Measurements from ENCODE around the gene FRMD4A. TPM values are rescaled to one million over a fixed set of nuclear protein-coding genes. Genes with fewer than 3 reads are reported as not detected.

FRMD4A gene
- polyA plus RNA-seq, 1 of the 3 experiments (the other 2 are of a cell fraction): 37.7 TPM

GRCh38 chr10:13617116-13617515, 713.6 kb downstream of the FRMD4A start:
- Histone ChIP-seq H4K20me1 (ENCODE audit: insufficient read depth) (no peaks in the 10 kb centered on the region), H3K4me2 (no peak overlapping the region), H3F3A (replicated peaks; ENCODE audit: insufficient read depth) (peaks cover 31% of the 10 kb centered on the region), H3K27me3 (ENCODE audit: insufficient read depth) (no peaks in the 10 kb centered on the region), H3K9ac (no peak overlapping the region), H3K27ac (ENCODE audit: low read depth in 2 of 2, low read length in 1 of 2) (peak overlapping the region in 1 of 2 experiments; percentile 89; a peak in 2 of 4 replicates), H3K4me1 (ENCODE audit: control insufficient read depth in 1 of 2, insufficient read depth in 2 of 2, low read depth in 1 of 2, low read length in 1 of 2) (peaks cover 6 to 36% of the 10 kb centered on the region in 2 experiments), H3K9me3 (no peaks in the 10 kb centered on the region), H3K36me3 (replicated peaks in 1 of 2; ENCODE audit: control insufficient read depth in 1 of 2, insufficient read depth in 2 of 2, low read length in 1 of 2) (peaks cover 47 to 68% of the 10 kb centered on the region in 2 experiments), H3K4me3 (ENCODE audit: low read depth in 2 of 2, low read length in 1 of 2) (no peak overlapping the region), H2AFZ (ENCODE audit: low read depth) (no peak overlapping the region), H3K79me2 (ENCODE audit: insufficient read depth) (no peaks in the 10 kb centered on the region), H3K9me2 (no peaks in the 10 kb centered on the region)
- POLR2A ChIA-PET: interaction anchor here (0.6 kb wide), 1 partner anchor 21 kb away, joined by 3 read pairs; no protein-coding TSS in a partner anchor
- TF ChIP-seq EP300 (IDR thresholded peaks at IDR 0.05; ENCODE audit: borderline replicate concordance in 1 of 2, low read depth in 1 of 2, low read length in 1 of 2): no peak
- no peak for TF ChIP-seq CTCF (IDR thresholded peaks at IDR 0.05)
- peak; percentile 28; the same call in 1 of the 2 replicates for TF ChIP-seq JUND (IDR thresholded peaks at IDR 0.05)
- no peak for TF ChIP-seq TAF1 (IDR thresholded peaks at IDR 0.05; ENCODE audit: borderline replicate concordance, low read depth, low read length)
- no peak for TF ChIP-seq IRF3 (IDR thresholded peaks at IDR 0.05; ENCODE audit: low read depth, low read length)
- TF ChIP-seq GABPA (IDR thresholded peaks at IDR 0.05; ENCODE audit: low read depth): no peak
- CTCF ChIA-PET: interaction anchor here (0.7 to 1.0 kb wide), 3 partner anchors 11 to 19 kb away, joined by 3 to 5 read pairs (median 4); no protein-coding TSS in a partner anchor
- 53% methylated on average over 4 of the region's 4 CpGs for WGBS (ENCODE audit: low lambda C conversion rate)
- DNase-seq: no peak

GRCh38 chr10:13615650-13616300, 714.9 kb downstream of the FRMD4A start:
- Histone ChIP-seq H3K4me1 (ENCODE audit: control insufficient read depth in 1 of 2, insufficient read depth in 2 of 2, low read depth in 1 of 2, low read length in 1 of 2) (peaks cover 6 to 36% of the 10 kb centered on the region in 2 experiments), H3K9me2 (no peaks in the 10 kb centered on the region), H3F3A (replicated peaks; ENCODE audit: insufficient read depth) (peaks cover 31% of the 10 kb centered on the region), H3K27me3 (ENCODE audit: insufficient read depth) (no peaks in the 10 kb centered on the region), H3K9me3 (no peaks in the 10 kb centered on the region), H3K27ac (ENCODE audit: low read depth in 2 of 2, low read length in 1 of 2) (peak overlapping the region; percentile 68 to 89; a peak in 3 of 4 replicates), H3K4me2 (peak overlapping the region; percentile 50; the same call in 1 of the 2 replicates), H3K9ac (peak overlapping the region; percentile 43; the same call in 1 of the 2 replicates), H3K79me2 (ENCODE audit: insufficient read depth) (no peaks in the 10 kb centered on the region), H2AFZ (ENCODE audit: low read depth) (no peak overlapping the region), H3K4me3 (ENCODE audit: low read depth in 2 of 2, low read length in 1 of 2) (no peak overlapping the region), H3K36me3 (replicated peaks in 1 of 2; ENCODE audit: control insufficient read depth in 1 of 2, insufficient read depth in 2 of 2, low read length in 1 of 2) (peaks cover 55 to 64% of the 10 kb centered on the region in 2 experiments), H4K20me1 (ENCODE audit: insufficient read depth) (no peaks in the 10 kb centered on the region)
- ChIA-PET CTCF (interaction anchor here (1.0 to 2.0 kb wide), 2 partner anchors 44 to 79 kb away, joined by 5 to 7 read pairs; no protein-coding TSS in a partner anchor), POLR2A (no interaction called here)
- 50% methylated on average over 7 of the region's 7 CpGs for WGBS (ENCODE audit: low lambda C conversion rate)
- no peak for DNase-seq
- peak; percentile 67; the same call in 1 of the 2 replicates for TF ChIP-seq TCF12 (IDR thresholded peaks at IDR 0.05)
- TF ChIP-seq EP300 (IDR thresholded peaks at IDR 0.05; ENCODE audit: borderline replicate concordance in 1 of 2, low read depth in 1 of 2, low read length in 1 of 2): peak in 1 of 2 experiments; percentile 63; a peak in 1 of 4 replicates
- TF ChIP-seq MXI1 (IDR thresholded peaks at IDR 0.05; ENCODE audit: low read depth, low read length): no peak
- TF ChIP-seq JUND (IDR thresholded peaks at IDR 0.05): peak; percentile 53
- TF ChIP-seq PBX3 (IDR thresholded peaks at IDR 0.05): peak; percentile 79
- no peak for TF ChIP-seq FOSL2 (IDR thresholded peaks at IDR 0.05; ENCODE audit: borderline replicate concordance, low read depth)
- no peak for TF ChIP-seq RAD21 (IDR thresholded peaks at IDR 0.05; ENCODE audit: low read length)
- no peak for TF ChIP-seq RXRA (IDR thresholded peaks at IDR 0.05; ENCODE audit: borderline replicate concordance, low read depth)
- TF ChIP-seq USF1 (IDR thresholded peaks at IDR 0.05; ENCODE audit: borderline replicate concordance, low read depth): no peak
- no peak for TF ChIP-seq YY1 (IDR thresholded peaks at IDR 0.05; ENCODE audit: low read depth)
- TF ChIP-seq SIN3A (IDR thresholded peaks at IDR 0.05; ENCODE audit: borderline replicate concordance, low read depth, low read length): no peak
- TF ChIP-seq CHD2 (IDR thresholded peaks at IDR 0.05; ENCODE audit: low read length, partially characterized antibody): no peak
- no peak for TF ChIP-seq ZBTB33 (IDR thresholded peaks at IDR 0.05; ENCODE audit: borderline replicate concordance, low read depth)
- TF ChIP-seq POLR2AphosphoS5 (IDR thresholded peaks at IDR 0.05; ENCODE audit: low read depth, low read length): no peak
- TF ChIP-seq TEAD4 (IDR thresholded peaks at IDR 0.05; ENCODE audit: borderline replicate concordance, insufficient read depth): 0 out of 2 replicates have a peak, but pooled peaks have one; percentile 14
